TTC549 (cell line): ENCODE results near the gene C19orf38.

Experiments
- FAIRE-seq: peaks from 2 replicates; lab custom pipeline; 2012; peaks lifted over from hg19 to GRCh38; lab: Jason Lieb, UNC

The C19orf38 gene

GRCh38 chr19:10848230-10848856, at the start of gene C19orf38:
C19orf38 (plus strand) TSS chr19:10848415; CDS start chr19:10848509, 94 bp downstream.
- no peak for FAIRE-seq

- no peak for FAIRE-seq
Measured at GRCh38 chr19:10800488-10800887, 47.7 kb upstream of the C19orf38 start.

- FAIRE-seq = no peak
Measured at GRCh38 chr19:10802479-10802878, 45.7 kb upstream of the C19orf38 start.

- FAIRE-seq = no peak
Measured at GRCh38 chr19:10803252-10803651, 45.0 kb upstream of the C19orf38 start.

GRCh38 chr19:10805065-10805757, 43.0 kb upstream of the C19orf38 start:
- no peak for FAIRE-seq

GRCh38 chr19:10805758-10806247, 42.4 kb upstream of the C19orf38 start:
- no peak for FAIRE-seq

GRCh38 chr19:10808937-10809649, 39.1 kb upstream of the C19orf38 start:
- FAIRE-seq = no peak

- no peak for FAIRE-seq
Measured at GRCh38 chr19:10809651-10810285, 38.4 kb upstream of the C19orf38 start.

GRCh38 chr19:10811391-10812111, 36.7 kb upstream of the C19orf38 start:
- FAIRE-seq = no peak

- FAIRE-seq = no peak
Measured at GRCh38 chr19:10812196-10812595, 36.0 kb upstream of the C19orf38 start.

GRCh38 chr19:10812902-10813404, 35.3 kb upstream of the C19orf38 start:
- FAIRE-seq = no peak

- FAIRE-seq = no peak
Measured at GRCh38 chr19:10815007-10815536, 33.1 kb upstream of the C19orf38 start.

- no peak for FAIRE-seq
Measured at GRCh38 chr19:10815969-10816644, 32.1 kb upstream of the C19orf38 start.

GRCh38 chr19:10816691-10817090, 31.5 kb upstream of the C19orf38 start:
- FAIRE-seq = no peak

GRCh38 chr19:10817291-10818038, 30.8 kb upstream of the C19orf38 start:
- FAIRE-seq = no peak

GRCh38 chr19:10818301-10819123, 29.7 kb upstream of the C19orf38 start:
- FAIRE-seq = no peak

- no peak for FAIRE-seq
Measured at GRCh38 chr19:10819124-10820060, 28.8 kb upstream of the C19orf38 start.

- FAIRE-seq = no peak
Measured at GRCh38 chr19:10820173-10820572, 28.0 kb upstream of the C19orf38 start.
